ENCODE measurements around the gene IGF1R. TPM values are rescaled to one million over a fixed set of nuclear protein-coding genes. Genes with fewer than 3 reads are reported as not detected.
"Not testable (repeated sequence)": the region's sequence is repeated elsewhere in the genome, so short reads cannot be mapped to it uniquely, and the experiment has no call there.

IGF1R gene
- total RNA-seq, 1 experiment from 2014 or later, result 30.9 TPM

DNA sequence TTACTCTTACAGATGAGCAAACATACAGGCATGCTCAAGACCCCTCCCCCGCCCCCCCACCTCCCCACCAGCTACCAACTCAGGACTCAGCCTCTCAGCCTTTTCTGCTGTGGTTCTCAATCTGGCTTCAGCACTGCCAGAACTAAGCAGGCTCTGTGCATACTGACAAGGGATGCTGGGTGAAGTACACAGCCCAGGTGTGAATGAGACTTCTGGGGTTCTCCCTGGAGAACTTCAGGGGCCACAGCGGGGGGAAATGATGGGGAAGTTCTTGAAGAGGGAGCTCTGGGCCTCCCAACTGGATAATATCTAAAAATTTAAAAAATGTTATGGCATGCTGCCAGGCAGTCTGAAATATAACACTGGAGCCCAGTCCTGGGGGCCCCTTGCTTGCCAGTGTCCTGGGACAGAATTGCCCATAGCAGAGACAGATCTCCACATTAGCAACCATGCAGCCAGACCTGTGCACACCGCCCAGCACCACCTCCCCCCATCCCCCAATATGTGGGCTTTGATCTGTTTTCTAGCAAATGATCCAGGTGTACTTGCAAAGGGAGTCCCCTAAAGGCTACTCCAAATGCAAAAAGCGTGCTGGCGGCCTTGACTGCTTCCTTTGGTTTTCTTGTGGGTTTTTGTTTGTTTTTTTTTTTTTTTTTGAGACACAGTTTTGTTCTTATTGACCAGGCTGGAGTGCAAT is 317.9 kb downstream of the IGF1R start:
- DNase-seq (ENCODE audit: extremely low read depth, low read depth), result no peak

DNA sequence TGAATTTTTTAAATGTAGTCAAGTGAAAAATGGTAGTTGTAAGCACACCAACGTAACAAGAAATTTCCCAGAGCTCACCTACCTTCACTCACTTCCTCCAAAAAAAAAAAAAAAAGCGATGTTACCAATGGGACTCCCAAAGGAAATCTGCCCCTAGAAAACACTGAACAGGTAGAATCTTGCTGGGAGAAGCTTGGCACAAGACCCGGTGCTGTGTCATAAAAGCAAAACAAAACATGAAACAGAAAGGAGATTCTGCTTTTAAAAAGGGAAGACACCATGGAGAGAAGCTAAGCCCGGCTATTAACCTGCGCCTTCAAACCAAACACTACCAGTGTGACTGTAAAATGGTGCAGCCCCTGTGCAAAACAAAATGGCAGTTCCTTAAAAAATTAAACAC is 318.8 kb downstream of the IGF1R start:
- no peak for DNase-seq (ENCODE audit: extremely low read depth, low read depth)

DNA sequence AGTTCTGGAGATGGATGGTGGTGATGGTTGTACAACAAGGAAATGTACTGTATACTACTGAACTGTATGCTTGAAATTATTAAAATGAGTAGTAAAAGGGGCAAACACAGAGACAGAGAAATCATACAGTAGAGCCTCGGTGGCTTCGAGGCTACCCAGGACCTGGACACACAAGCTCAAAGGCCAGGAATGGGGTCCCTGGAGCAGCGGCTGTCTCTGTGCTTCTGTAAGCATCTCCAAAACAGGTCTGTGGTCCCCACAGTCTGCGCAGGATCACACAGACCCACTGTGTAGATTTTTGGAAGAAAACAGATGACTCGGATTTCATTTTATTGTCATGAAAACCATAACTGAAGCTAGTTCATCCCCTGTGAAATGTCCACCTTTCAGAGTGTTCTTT is 319.6 kb downstream of the IGF1R start:
- DNase-seq (ENCODE audit: extremely low read depth, low read depth), result no peak

DNA sequence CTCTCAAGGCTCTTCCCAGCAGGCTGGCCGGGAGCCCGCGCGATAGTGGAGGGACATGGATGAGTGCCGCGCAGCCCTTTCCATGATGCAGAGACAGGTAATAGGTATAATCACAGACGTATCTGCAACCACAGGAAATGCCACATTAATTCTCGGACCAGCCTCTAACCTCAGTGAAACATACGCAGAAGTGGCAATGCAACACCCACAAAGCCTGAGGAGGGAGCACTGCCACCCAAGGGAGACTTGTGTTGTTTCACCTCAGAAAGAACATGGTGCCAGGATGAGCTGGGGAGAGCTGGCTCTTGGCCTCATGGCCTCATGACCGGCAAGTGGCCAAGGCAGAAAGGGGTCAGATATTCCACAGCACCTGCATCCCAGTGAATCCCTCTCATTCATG is 320.2 kb downstream of the IGF1R start:
- no peak for DNase-seq (ENCODE audit: extremely low read depth, low read depth)

DNA sequence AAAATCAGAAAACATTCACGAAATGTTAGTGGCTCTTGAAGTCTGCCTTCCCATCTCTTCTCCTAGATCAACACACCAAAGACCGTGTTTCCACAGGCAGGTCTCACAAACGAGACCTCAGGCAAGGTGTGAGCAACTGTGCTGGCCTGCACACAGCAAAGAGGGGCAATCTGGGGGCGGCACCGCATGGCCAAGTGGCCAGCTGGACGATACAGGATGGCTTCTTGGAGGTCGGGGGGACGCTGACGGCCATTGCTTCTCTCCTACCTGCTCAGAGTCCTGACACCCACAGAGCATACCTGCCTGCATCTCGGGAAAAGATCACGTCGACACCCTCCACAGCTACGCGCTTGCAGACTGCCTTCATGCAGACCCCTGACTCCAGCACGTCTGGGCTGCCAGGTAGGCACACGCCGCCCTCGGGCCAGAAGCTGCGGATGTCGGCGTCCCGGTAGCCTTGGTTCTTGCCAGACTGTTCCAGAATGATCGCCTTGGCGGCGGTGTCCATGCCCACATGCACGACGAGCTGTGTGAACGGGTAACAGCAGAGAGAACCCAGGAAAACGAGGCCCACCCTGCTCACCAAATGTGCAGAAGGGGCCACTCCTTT is 320.9 kb downstream of the IGF1R start:
- no peak for DNase-seq (ENCODE audit: extremely low read depth, low read depth)

DNA sequence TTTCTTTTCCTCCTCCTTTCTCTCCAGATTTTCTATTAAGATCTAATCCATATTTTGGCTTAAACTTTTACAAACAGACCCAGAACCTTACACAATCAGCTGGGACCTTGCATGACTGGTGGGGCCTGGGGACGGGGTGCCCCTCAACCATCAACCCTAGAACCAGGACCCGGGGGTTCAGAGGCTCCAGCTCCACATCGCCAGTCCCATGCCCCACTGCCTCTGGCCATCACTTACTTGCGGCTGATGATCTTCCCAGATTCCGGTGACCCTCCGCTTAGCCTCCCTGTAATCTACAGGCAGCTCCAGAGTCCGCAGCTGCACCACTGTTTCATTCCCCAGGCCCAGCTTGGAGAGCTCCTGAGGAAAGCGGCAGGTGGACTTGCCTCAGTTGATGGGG is 322.5 kb downstream of the IGF1R start:
- DNase-seq (ENCODE audit: extremely low read depth, low read depth), result no peak

DNA sequence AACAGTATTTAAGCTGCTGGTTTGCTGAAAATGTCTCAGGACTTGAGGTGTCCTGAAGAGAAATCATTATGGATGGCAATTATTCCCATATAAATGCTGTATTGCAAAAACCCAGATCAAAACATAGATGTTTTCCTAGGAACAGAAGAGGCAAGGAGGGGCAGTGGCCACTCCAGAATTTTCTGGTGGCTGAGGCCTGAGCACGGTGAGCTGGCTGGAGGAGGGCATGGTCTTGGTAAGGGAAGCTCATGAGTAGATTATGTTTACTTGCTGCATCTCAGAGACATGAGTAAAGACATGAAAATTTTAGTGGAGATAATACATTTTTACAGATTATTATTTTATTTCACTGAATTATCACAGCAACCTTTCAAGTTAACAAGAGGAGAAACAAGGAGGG is 328.2 kb downstream of the IGF1R start:
- no peak for DNase-seq (ENCODE audit: extremely low read depth, low read depth)

DNA sequence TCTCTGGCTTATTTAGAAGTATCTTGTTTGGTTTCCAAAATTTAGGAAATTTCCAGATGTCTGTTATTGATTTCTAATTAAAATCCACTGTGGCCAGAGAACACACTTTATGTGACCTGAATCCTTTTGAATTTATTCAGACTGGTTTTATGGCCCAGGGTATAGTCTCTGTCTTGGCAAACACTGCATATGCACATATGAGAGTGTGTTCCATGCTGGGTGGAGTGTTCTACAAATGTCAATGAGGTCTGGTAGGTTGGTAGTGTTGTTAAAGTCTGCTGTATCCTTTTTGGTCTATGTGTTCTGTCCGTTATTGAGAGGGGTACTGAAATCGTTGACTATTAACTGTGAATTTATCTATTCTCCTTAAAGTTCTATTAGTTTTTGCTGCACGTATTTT is 329.1 kb downstream of the IGF1R start:
- no peak for DNase-seq (ENCODE audit: extremely low read depth, low read depth)

DNA sequence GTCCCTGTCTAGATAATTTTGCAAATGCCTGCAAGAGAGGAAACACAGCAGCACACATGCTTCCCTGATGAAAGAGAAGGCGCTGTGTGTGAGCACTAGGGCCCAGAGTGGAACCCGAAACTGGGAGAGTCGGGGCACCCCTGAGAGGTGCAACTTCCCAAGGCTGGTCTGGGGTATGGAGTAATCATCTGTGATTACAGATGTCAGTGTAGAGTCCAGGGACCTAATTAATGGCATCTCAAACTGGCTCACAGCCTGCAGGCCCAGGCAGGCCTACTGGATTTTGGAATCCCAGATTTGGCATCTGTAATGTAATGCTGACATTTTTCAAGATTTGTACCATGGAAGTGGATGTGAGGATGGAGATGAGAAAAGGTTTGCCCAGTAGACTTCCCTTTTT is 329.8 kb downstream of the IGF1R start:
- DNase-seq (ENCODE audit: extremely low read depth, low read depth), result no peak

DNA sequence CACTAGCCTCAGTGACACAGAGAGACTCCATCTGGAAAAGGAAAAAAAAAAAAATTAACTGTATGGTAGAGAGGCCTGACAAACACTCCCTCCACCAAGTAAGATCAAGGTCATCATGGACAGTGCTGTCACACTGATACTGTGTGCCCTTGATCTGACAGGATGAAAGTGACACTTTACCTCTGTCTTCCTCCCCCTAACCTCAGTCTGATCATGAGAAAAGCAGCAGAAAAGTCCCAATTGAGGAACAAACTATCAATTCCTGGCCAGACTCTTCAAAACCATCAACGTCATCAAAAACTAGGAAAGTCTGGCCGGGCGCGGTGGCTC is 332.5 kb downstream of the IGF1R start:
- no peak for DNase-seq (ENCODE audit: extremely low read depth, low read depth)

DNA sequence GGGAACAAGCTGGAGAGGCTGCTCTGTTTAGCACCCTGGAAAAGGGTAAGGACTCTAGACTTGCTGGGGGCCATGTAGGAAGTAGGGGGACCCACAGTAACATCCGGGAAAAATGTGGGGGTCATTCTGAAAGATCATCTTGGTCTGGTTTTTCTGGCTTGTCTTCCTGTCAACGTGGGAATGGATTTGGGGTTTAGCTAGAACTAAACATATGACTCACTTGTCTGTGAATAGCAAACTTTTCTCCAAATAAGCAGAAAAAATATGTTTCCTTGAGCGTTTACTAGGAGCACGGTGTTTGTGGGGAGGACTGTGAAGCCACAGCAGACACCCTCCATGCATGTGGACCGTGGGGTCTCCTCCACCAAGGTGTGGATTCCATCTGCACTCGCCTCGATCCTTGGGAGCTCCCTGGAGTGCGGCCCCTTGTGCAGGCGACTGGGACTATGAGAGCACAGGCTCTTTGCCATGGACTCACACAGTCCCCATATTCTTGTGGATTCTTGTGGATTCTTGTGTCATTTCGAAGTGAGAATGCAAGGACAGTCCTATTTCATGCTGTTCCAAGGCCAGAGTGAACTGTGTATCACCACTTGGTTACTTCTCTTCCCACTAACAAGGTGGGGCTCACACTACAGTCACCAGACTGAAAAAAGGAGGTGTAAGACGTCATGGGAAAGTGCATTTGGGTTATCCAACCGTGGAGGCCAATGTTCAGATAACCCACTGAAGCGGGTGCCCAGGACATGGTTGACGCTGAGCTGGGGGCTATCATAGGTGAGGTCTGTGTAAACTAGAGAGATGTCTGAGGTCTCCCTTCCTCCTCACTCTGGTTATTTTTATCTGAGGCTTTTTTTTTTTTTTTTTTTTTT is 333.7 kb downstream of the IGF1R start:
- DNase-seq (ENCODE audit: extremely low read depth, low read depth), result no peak

DNA sequence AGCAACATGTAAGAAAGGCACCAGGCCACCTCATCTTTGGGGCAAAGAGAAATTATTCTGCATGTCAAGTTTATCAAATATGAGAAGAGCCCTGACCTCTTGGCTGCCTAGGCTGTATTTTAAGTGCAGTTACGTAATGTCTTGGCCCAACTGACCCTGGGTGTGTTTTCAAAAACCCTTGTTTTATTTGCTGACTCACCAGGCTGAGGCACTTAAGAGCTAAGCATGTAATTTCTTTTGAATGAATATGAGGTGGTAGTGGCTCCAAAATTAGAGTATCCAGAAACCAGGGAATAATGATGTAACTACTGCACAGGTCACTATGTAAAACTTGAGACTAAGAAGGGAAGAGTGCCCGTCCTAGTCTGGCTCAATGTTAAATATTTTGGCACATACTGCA is 335.0 kb downstream of the IGF1R start:
- peak; percentile 49 for DNase-seq (ENCODE audit: extremely low read depth, low read depth)

DNA sequence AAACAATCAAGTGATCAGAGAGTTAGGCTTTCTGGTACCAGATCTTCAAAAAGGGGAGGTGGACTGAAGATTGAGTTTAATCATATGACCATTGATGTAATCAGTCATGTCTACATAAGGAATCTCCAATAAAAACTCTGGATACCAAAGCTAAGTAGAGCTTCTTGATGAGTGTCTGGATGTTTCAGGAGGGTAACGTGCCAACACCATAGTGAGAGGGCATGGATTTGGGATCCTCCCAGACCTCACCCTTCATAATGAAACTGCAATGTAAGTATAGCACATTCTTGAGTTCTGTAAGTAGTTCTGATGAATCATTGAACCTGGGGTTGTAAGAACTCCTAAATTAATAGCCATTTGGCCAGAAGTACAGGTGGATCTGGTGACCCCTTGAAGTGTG is 337.9 kb downstream of the IGF1R start:
- DNase-seq (ENCODE audit: extremely low read depth, low read depth), result no peak

DNA sequence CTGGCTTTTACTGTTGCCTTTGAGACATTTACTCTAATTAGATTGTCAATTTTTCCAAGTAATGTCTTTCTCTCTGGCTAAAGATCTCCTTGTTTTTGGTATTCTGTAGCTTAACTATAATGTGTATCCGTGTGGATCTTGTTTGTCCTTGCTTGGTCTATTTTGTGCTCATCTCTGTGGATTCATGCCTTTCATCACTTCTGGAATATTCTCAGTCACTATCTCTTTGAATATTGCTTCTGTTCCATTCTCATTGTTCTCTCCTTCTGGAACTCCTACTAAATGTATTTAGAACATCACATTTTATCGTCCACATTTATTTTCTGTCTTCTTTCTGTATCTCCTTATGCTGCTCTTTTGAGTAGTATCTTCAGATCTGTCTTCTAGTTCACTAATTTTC is 346.6 kb downstream of the IGF1R start:
- DNase-seq (ENCODE audit: extremely low read depth, low read depth), result no peak

DNA sequence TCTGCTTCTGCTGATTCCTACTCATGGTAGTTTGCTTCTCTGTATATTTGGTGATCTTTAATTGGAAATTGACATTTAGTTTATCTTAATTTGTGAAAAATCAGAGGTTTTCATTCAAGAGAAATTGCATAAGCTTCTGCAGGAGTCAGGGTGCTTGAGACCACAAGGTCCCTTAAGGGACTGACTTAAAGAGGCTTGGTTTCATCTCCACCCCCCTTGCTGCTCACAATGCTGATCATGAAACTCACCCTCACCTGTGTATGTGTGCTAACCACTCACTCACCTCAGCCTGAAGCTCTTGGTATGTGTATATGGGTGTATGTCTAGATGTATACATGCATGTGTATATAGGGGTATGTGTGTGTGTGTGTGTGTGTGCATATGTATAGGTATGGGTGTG is 347.8 kb downstream of the IGF1R start:
- no peak for DNase-seq (ENCODE audit: extremely low read depth, low read depth)

DNA sequence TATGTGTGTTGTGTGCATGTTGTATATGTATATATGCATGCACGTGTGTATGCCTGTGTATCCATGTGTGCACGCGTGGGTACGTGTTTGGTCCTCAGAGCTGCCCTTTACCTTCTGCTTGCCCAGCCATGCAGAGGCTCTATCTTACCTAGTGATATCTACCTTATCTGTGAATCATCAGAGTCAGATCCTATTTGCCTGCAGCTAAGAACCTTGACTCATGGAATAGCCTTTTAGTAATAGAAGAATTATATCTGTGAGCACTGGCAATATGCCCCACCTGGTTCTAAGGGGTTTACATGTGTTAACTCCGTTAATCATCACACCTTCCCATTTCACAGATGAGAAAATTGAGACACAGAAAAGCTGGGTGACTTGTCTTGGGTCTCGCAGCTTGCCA is 348.3 kb downstream of the IGF1R start:
- DNase-seq (ENCODE audit: extremely low read depth, low read depth), result no peak

DNA sequence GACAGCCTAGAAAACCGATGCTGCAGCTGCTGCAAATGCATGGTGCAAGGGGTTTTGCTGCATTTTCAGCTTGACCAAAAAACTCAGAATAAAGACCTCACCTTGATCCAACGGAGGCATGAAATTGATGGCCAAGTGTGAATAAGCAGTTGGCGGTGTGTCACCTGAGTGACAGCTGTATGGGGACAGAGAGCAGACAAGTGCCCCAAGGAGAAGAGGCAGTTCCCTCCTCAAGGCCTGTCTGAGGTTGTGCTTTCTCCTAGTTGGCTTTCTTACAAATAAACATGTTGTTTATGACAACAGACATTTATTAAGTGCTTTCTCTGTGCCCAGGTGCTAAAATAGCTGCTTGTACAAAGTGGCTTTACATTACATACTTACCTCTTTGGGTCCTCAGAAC is 349.0 kb downstream of the IGF1R start:
- no peak for DNase-seq (ENCODE audit: extremely low read depth, low read depth)

DNA sequence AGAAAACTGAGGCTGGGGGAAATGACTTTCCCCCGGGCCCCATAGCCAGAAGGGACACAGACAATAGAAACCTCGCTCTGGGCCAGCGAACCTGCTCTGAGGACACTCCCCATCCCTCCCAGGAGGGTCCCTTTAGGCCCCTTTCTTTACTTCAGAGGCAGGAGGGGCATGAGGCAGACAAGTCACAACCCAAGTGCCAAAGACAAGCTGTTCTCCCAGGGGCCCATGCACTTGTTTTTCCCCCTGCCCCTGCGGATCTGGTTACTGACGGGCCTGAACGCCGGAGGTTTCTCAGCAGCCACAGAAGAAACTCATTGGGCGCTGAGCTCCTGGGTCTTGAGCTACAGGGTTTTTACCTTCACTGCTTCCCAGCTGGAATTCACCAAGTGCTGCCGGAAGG is 349.4 kb downstream of the IGF1R start:
- no peak for DNase-seq (ENCODE audit: extremely low read depth, low read depth)

DNA sequence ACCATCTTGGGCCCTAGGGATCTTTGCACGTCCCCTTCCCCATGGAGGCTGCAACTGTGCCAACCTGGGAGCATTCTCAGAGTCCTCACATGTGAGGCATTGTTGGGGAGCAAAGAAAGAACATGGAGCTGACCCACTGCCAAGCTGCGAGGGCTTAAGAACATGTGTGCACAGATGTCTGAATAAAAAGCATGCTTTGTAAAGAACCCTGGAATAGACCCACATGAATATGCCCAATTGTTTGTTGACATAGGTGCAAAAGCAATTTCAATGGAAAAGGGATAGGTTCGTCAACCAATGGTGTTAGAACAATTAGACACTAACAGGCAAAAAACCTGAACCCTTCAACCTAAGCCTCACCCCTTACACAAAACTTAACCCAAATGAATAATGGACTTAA is 349.9 kb downstream of the IGF1R start:
- no peak for DNase-seq (ENCODE audit: extremely low read depth, low read depth)

DNA sequence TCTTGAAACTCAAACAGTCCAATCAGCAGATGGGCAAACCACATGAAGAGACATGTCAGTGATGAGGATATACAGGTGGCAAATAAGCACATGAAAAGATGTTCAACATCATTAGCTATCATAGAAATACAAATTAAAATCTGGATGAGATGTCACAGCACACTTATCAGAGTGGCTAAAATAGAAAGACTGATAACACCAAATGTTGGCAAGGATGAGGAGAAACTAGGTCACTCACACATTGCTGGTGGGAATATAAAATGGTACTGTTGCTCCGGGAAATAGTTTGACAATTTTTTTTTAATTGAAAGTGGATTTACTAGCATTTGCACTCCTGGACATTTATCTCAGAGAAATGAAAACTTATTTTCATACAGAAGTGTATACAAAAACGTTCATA is 350.9 kb downstream of the IGF1R start:
- DNase-seq (ENCODE audit: extremely low read depth, low read depth), result no peak

DNA sequence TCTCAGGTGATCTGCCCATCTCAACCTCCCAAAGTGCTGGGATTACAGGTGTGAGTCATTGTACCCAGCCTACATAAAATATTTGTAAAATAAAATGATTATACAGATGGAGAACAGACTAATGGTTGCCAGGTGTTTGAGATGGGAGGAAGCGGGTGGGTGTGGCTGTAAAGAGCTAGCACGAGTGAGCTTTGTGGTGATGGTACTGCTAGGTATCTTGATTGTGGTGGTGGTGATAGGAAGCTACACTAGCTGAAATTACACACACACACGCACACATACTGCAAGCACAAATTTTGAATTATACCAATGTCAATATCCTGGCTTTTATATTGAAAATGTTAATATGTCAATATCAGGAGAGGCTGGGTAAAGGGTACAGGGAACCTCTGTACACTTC is 353.9 kb downstream of the IGF1R start:
- DNase-seq (ENCODE audit: extremely low read depth, low read depth), result no peak

DNA sequence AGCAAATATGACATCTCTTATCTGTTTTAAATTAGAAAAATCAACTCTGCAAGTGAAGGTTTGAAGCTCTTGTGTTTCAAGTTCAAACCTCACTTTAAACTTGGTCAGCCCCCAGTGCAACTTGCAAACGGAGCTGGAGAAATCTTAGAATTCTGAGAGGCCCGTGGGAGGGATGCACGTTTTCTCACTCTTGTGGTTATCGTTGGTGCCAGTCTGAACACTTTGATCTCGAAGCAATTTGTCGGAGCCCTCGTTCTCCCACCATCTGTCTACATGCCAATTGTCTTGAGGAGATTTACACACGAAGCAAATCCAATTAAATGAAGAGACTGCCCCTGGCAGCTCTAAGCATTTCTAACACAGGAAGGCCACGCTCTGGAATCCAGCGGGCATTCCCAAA is 355.0 kb downstream of the IGF1R start:
- not testable (repeated sequence) for DNase-seq (ENCODE audit: extremely low read depth, low read depth)

Measured in NCI-H460 (cell line).